Stomach (tissue), 4 donors: ENCODE results near the gene ATP6V1C2.

Experiments
- CTCF ChIP-seq, 7 experiments: fragments of 450-650 bp in 4 of 7; fragments of 200-600 bp in 3 of 7; sonication (generic) in 3 of 7; IDR thresholded peaks; one replicate each; pipeline ENCODE4 v1.5.1; 2016 to 2019; ENCODE audit warnings: antibody characterized with exemption in 7 of 7, control low read depth in 2 of 7, mild to moderate bottlenecking in 1 of 7
- POLR2A ChIP-seq, 4 donors: fragments of 450-650 bp; IDR thresholded peaks; one replicate each; pipeline ENCODE4 v1.6.1; 2016; ENCODE audit warnings: antibody characterized with exemption in 4 of 4, control low read depth in 2 of 4, mild to moderate bottlenecking in 1 of 4, moderate library complexity in 1 of 4
- POLR2AphosphoS5 ChIP-seq, 3 donors: sonication (generic); formaldehyde crosslinking; IDR thresholded peaks; one replicate each; pipeline ENCODE4 v1.6.1; 2016; ENCODE audit warnings: antibody characterized with exemption in 3 of 3

- TF ChIP-seq CTCF (IDR thresholded peaks at IDR 0.05) (no peak), POLR2A (IDR thresholded peaks at IDR 0.05) (no peak), POLR2AphosphoS5 (IDR thresholded peaks at IDR 0.05) (no peak)
Observed at GRCh38 chr2:10792001-10792634, 70.7 kb downstream of the ATP6V1C2 start.
